GM12878 (cell line): ENCODE measurements around the gene PRR11. TPM values are rescaled to one million over a fixed set of nuclear protein-coding genes. Genes with fewer than 3 reads are reported as not detected.

Experiments
- BHLHE40 ChIP-seq, 2 experiments: fragments of 450-650 bp in 1 of 2; IDR thresholded peaks; 2 replicates each; pipeline ENCODE4 v1.6.1; 2011 to 2017; ENCODE audit warnings: low read depth in 2 of 2, borderline replicate concordance in 1 of 2, improper control_type of control experiment in 1 of 2, low read length in 1 of 2, mild to moderate bottlenecking in 1 of 2
- CHD2 ChIP-seq: IDR thresholded peaks from 2 replicates; pipeline ENCODE4 v1.6.1; 2011; ENCODE audit warnings: low read depth, low read length, improper control_type of control experiment, borderline replicate concordance
- CHD4 ChIP-seq: fragments of 200-600 bp; sonication (generic); IDR thresholded peaks from 2 replicates; pipeline ENCODE4 v1.6.1; 2016; ENCODE audit warnings: mild to moderate bottlenecking
- ESRRA ChIP-seq: IDR thresholded peaks from 2 replicates; pipeline ENCODE4 v1.6.1; 2012; ENCODE audit warnings: mild to moderate bottlenecking, low read length, improper control_type of control experiment
- FOS ChIP-seq: IDR thresholded peaks from 3 replicates; pipeline ENCODE4 v1.6.1; 2011; ENCODE audit warnings: borderline replicate concordance; ENCODE audit not compliant: insufficient read length; ENCODE audit errors: extremely low read depth
- GATAD2B ChIP-seq: fragments of 450-650 bp; conservative IDR thresholded peaks from 2 replicates; pipeline ENCODE4 v1.6.1; 2017; ENCODE audit warnings: low read depth, mild to moderate bottlenecking, moderate library complexity
- HDAC6 ChIP-seq: fragments of 200-600 bp; sonication (generic); IDR thresholded peaks from one replicate; pipeline ENCODE4 v1.8.0; 2017; ENCODE audit warnings: antibody characterized with exemption; ENCODE audit not compliant: unreplicated experiment
- IKZF2 ChIP-seq, 2 experiments: fragments of 450-650 bp; IDR thresholded peaks; 2 replicates each; pipeline ENCODE4 v1.6.1; 2017; ENCODE audit warnings: mild to moderate bottlenecking in 2 of 2, moderate library complexity in 2 of 2
- MYC ChIP-seq: IDR thresholded peaks from 2 replicates; pipeline ENCODE4 v1.6.1; 2011; ENCODE audit warnings: mild to moderate bottlenecking, low read length, moderate library complexity, inconsistent platforms; ENCODE audit not compliant: insufficient read depth, insufficient replicate concordance, insufficient read length, severe bottlenecking
- NKRF ChIP-seq: fragments of 450-650 bp; conservative IDR thresholded peaks from 2 replicates; pipeline ENCODE4 v1.6.1; 2017; ENCODE audit warnings: mild to moderate bottlenecking, moderate library complexity
- RB1 ChIP-seq: fragments of 450-650 bp; formaldehyde crosslinking; IDR thresholded peaks from 2 replicates; pipeline ENCODE4 v1.6.1; 2017; ENCODE audit warnings: mild to moderate bottlenecking, borderline replicate concordance
- SMAD5 ChIP-seq: IDR thresholded peaks from 2 replicates; pipeline ENCODE4 v1.6.1; 2016; ENCODE audit warnings: antibody characterized with exemption, low read depth
- SREBF2 ChIP-seq: IDR thresholded peaks from 2 replicates; pipeline ENCODE4 v1.6.1; 2012; ENCODE audit warnings: mild to moderate bottlenecking, low read length
- SUPT20H ChIP-seq: IDR thresholded peaks from 2 replicates; pipeline ENCODE4 v1.6.1; 2011; ENCODE audit warnings: low read depth, mild to moderate bottlenecking, low read length, moderate library complexity, borderline replicate concordance; ENCODE audit not compliant: control insufficient read depth
- TBL1XR1 ChIP-seq: IDR thresholded peaks from 2 replicates; pipeline ENCODE4 v1.6.1; 2012; ENCODE audit warnings: low read depth, low read length, improper control_type of control experiment
- YY1 ChIP-seq: IDR thresholded peaks from 2 replicates; pipeline ENCODE4 v1.6.1; 2011; ENCODE audit warnings: low read depth, mild to moderate bottlenecking, low read length
- ZNF217 ChIP-seq: fragments of 450-650 bp; IDR thresholded peaks from 2 replicates; pipeline ENCODE4 v1.6.1; 2017; ENCODE audit warnings: antibody characterized with exemption, mild to moderate bottlenecking
- polyA plus RNA-seq, 11 experiments: library from polyadenylated mRNA; depleted of rRNA in 4 of 11; unstranded in 6 of 11; stranded (reverse) in 5 of 11; fragments of >200 nt; fragmentation: Nextera tagmentation in 4 of 11; fragmentation: Illumina TruSeq in 1 of 11; extraction: Ambion mirVana in 4 of 11; extraction: Trizol in 1 of 11; gene quantifications; 1 replicate in 1 of 11; 2 replicates in 10 of 11; pipeline versions ENCODE4 v1.2.1 to v1.2.3, GENCODE V29; 2011 to 2016; ENCODE audit warnings: inconsistent platforms in 2 of 11, missing spikeins in 2 of 11, low read depth in 1 of 11
- total RNA-seq, 4 experiments: library from RNA; depleted of rRNA in 3 of 4; stranded (reverse); fragments of >200 nt in 3 of 4; fragmentation: Illumina TruSeq in 1 of 4; extraction: Trizol in 1 of 4; gene quantifications; 2 replicates each; pipeline versions ENCODE4 v1.2.1 to v1.2.3, GENCODE V29; 2013 to 2021
- TF ChIP-seq, protein P1 (sequence below): IDR thresholded peaks from 2 replicates; pipeline ENCODE4 v1.6.1; 2012; ENCODE audit warnings: improper control_type of control experiment, low read depth, low read length; ENCODE audit not compliant: insufficient replicate concordance
- TF ChIP-seq, protein P2 (sequence below): fragments of 450-650 bp; formaldehyde crosslinking; IDR thresholded peaks from 2 replicates; pipeline ENCODE4 v1.4.0; 2020; ENCODE audit warnings: mild to moderate bottlenecking, moderate library complexity

The PRR11 gene
- total and polyA plus RNA-seq, 10 of the 15 experiments (the other 5 are each of a cell fraction or from before 2014, with no cell fraction given), result 20.8 to 97.0 (median 48.3) TPM

DNA sequence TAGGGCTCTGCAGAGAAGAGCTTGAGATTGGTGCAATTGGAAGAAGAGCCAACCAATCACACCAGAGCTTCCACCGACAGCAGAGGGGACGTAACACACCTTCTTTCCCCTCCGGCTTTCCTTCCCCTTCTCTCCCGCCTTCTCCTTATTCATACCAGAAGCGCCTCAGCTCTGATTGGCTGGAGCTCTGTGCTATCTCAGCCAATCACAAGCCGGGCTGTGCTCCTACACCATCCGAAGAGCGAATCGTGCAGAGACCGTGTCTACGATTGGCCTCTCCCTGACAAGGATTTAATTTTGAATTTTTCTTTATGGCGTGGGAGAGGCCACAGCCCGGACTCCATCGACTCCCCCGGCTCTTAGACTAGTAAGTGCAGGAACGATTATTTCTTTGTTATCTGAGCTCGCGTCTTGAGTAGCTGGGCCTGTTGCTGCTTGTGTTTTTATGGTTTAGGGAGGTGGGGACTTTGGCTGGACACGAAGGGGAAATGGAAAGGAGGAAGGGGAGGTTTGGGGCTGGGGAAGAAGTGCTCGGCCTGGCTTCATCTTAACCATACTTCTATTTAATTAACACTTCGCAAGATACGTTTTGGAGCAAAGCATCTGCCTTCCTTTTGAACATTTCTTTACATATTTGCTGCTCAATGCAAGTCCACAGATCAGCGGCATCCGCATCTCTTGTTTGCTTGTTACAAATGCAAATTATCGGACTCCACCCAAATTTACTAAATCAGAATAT lies at the start of gene PRR11 (continued):
- TF ChIP-seq, protein P1, sequence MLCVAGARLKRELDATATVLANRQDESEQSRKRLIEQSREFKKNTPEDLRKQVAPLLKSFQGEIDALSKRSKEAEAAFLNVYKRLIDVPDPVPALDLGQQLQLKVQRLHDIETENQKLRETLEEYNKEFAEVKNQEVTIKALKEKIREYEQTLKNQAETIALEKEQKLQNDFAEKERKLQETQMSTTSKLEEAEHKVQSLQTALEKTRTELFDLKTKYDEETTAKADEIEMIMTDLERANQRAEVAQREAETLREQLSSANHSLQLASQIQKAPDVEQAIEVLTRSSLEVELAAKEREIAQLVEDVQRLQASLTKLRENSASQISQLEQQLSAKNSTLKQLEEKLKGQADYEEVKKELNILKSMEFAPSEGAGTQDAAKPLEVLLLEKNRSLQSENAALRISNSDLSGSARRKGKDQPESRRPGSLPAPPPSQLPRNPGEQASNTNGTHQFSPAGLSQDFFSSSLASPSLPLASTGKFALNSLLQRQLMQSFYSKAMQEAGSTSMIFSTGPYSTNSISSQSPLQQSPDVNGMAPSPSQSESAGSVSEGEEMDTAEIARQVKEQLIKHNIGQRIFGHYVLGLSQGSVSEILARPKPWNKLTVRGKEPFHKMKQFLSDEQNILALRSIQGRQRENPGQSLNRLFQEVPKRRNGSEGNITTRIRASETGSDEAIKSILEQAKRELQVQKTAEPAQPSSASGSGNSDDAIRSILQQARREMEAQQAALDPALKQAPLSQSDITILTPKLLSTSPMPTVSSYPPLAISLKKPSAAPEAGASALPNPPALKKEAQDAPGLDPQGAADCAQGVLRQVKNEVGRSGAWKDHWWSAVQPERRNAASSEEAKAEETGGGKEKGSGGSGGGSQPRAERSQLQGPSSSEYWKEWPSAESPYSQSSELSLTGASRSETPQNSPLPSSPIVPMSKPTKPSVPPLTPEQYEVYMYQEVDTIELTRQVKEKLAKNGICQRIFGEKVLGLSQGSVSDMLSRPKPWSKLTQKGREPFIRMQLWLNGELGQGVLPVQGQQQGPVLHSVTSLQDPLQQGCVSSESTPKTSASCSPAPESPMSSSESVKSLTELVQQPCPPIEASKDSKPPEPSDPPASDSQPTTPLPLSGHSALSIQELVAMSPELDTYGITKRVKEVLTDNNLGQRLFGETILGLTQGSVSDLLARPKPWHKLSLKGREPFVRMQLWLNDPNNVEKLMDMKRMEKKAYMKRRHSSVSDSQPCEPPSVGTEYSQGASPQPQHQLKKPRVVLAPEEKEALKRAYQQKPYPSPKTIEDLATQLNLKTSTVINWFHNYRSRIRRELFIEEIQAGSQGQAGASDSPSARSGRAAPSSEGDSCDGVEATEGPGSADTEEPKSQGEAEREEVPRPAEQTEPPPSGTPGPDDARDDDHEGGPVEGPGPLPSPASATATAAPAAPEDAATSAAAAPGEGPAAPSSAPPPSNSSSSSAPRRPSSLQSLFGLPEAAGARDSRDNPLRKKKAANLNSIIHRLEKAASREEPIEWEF, result no peak
- no peak for TF ChIP-seq IKZF2 (IDR thresholded peaks at IDR 0.05)
- TF ChIP-seq TBL1XR1, result no peak
- TF ChIP-seq YY1, result peak; percentile 23; the same call in 1 of the 2 replicates
- TF ChIP-seq CHD2, result peak; percentile 87
- TF ChIP-seq, protein P2, sequence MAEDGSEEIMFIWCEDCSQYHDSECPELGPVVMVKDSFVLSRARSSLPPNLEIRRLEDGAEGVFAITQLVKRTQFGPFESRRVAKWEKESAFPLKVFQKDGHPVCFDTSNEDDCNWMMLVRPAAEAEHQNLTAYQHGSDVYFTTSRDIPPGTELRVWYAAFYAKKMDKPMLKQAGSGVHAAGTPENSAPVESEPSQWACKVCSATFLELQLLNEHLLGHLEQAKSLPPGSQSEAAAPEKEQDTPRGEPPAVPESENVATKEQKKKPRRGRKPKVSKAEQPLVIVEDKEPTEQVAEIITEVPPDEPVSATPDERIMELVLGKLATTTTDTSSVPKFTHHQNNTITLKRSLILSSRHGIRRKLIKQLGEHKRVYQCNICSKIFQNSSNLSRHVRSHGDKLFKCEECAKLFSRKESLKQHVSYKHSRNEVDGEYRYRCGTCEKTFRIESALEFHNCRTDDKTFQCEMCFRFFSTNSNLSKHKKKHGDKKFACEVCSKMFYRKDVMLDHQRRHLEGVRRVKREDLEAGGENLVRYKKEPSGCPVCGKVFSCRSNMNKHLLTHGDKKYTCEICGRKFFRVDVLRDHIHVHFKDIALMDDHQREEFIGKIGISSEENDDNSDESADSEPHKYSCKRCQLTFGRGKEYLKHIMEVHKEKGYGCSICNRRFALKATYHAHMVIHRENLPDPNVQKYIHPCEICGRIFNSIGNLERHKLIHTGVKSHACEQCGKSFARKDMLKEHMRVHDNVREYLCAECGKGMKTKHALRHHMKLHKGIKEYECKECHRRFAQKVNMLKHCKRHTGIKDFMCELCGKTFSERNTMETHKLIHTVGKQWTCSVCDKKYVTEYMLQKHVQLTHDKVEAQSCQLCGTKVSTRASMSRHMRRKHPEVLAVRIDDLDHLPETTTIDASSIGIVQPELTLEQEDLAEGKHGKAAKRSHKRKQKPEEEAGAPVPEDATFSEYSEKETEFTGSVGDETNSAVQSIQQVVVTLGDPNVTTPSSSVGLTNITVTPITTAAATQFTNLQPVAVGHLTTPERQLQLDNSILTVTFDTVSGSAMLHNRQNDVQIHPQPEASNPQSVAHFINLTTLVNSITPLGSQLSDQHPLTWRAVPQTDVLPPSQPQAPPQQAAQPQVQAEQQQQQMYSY, result no peak
- TF ChIP-seq SREBF2, result peak; percentile 65; the same call in 1 of the 2 replicates
- TF ChIP-seq HDAC6, result no peak
- TF ChIP-seq CHD4, result no peak
- no peak for TF ChIP-seq GATAD2B
- peak in 1 of 2 experiments; percentile 42; a peak in 2 of 4 replicates for TF ChIP-seq BHLHE40 (IDR thresholded peaks at IDR 0.05; ENCODE audit: borderline replicate concordance in 1 of 2, low read depth in 2 of 2, low read length in 1 of 2)
- TF ChIP-seq SUPT20H, result no peak
- no peak for TF ChIP-seq SMAD5
- no peak for TF ChIP-seq ESRRA
- no peak for TF ChIP-seq MYC
- TF ChIP-seq RB1, result no peak
- no peak for TF ChIP-seq ZNF217
- peak; percentile 60 for TF ChIP-seq FOS
- peak; percentile 99 for TF ChIP-seq NKRF
